Ovary (tissue), 9 donors: ENCODE measurements around the gene IPO9. TPM values are rescaled to one million over a fixed set of nuclear protein-coding genes. Genes with fewer than 3 reads are reported as not detected.

Source experiments
- DNase-seq, 5 donors: peaks; one replicate each; pipeline ENCODE4 v3.0.0-alpha.2; 2019 to 2020
- H3K27ac ChIP-seq, 2 donors: fragments of 200-600 bp; one replicate each; pipeline versions ENCODE4 v1.5.1 to v1.8.0; 2019 to 2022
- H3K27me3 ChIP-seq: fragments of 200-600 bp; one replicate; pipeline ENCODE4 v1.8.0; 2022
- H3K36me3 ChIP-seq: fragments of 200-600 bp; sonication (generic); one replicate; pipeline ENCODE4 v1.5.1; 2019
- H3K4me1 ChIP-seq: one replicate; pipeline ENCODE4 v1.8.1; 2013; ENCODE audit warnings: mild to moderate bottlenecking, moderate library complexity; ENCODE audit not compliant: insufficient read depth
- H3K4me3 ChIP-seq: fragments of 200-600 bp; sonication (generic); one replicate; pipeline ENCODE4 v1.5.1; 2017
- H3K9me3 ChIP-seq, 2 donors: fragments of 200-600 bp in 1 of 2; sonication (generic) in 1 of 2; one replicate each; pipeline versions ENCODE4 v1.5.1 to v1.8.1; 2013 to 2019; ENCODE audit warnings: mild to moderate bottlenecking in 1 of 2, moderate library complexity in 1 of 2
- EP300 ChIP-seq: sonication (generic); formaldehyde crosslinking; IDR thresholded peaks from one replicate; pipeline ENCODE4 v1.6.1; 2017; ENCODE audit warnings: antibody characterized with exemption
- POLR2A ChIP-seq: fragments of 450-650 bp; IDR thresholded peaks from one replicate; pipeline ENCODE4 v1.6.1; 2017; ENCODE audit warnings: antibody characterized with exemption, mild to moderate bottlenecking, moderate library complexity
- WGBS, 3 donors: extraction: QIAGEN DNeasy Blood & Tissue Kit in 1 of 3; methylation state at CpG; one replicate each; pipeline versions ENCODE4 v1.1.5 to v1.1.7; 2013 to 2017; 5-methylcytosine and 5-hydroxymethylcytosine counted together
- intact Hi-C, 4 donors: fragments of 100-400 bp; cut with DNase I; formaldehyde crosslinking; loops; one replicate each; pipeline versions ENCODE4 v1.11.0 to v1.15.1; 2022 to 2023
- polyA plus RNA-seq, 2 donors: library from polyadenylated mRNA; stranded (reverse); fragments of 200-250 nt in 1 of 2; fragments of 350-450 nt in 1 of 2; fragmentation: Illumina TruSeq in 1 of 2; extraction: RNeasy Lipid Tissue Mini Kit (QIAGEN cat#74804) in 1 of 2; gene quantifications; one replicate each; pipeline ENCODE4 v1.2.3, GENCODE V29; 2013 to 2014
- total RNA-seq, 7 donors: library from RNA; depleted of rRNA in 2 of 7; stranded (reverse); fragments of >200 nt in 2 of 7; fragmentation: NEBNext Ultra II Directional in 3 of 7; extraction: Animal tissue kit (Norgen Biotek cat#: 25700) in 3 of 7; gene quantifications; one replicate each; pipeline versions ENCODE4 v1.1.0 to v1.2.4, GENCODE V29; 2016 to 2023
- TF ChIP-seq, protein P1 (sequence below), 3 donors: fragments of 450-650 bp in 2 of 3; fragments of 200-600 bp in 1 of 3; IDR thresholded peaks; one replicate each; pipeline versions ENCODE4 v1.5.1 to v1.8.0; 2016 to 2022; ENCODE audit warnings: antibody characterized with exemption in 3 of 3, mild to moderate bottlenecking in 1 of 3
- donor health status: DM: no; HTN: no; CAD: no; lungs with moderate emphysema.
- donor health status: DM: no; HTN: no; CAD: no.
- donor health status: Bipolar disorder and iron deficiency.
- donor health status: DM: yes; HTN: yes; CAD: no.
- donor health status: DM: no; HTN: no; CAD: no.
- donor health status: DM: yes; HTN: yes; CAD: no.

IPO9 gene
- total and polyA plus RNA-seq, 9 donors, result 12.9 to 43.8 (median 39.4) TPM

DNA sequence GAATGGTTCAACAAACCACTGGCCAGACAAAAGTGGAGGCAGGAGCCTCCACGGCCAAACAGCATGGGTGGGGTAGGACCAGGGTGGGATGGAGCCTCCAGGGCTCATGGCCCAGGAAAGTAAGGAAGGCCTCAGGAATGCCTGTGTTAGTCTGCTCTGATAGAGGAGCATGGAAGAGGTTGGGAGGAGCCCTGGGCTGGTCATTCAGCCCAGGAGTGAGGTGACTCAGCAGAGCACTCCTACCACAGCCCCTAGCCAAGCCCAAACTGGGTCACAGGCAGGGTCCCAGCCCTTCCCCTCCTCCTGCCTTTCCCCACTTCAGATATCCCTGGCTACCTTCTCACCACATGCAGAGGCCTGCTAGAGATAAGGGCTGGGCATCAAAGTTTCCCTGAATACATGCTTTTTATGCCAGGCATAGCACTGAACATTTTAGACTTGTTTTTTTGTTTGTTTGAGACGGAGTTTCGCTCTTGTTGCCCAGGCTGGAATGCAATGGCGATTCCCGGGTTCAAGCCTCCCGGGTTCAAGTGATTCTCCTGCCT, 56.6 kb downstream of the IPO9 start:
- intact Hi-C loops, result loop anchor here in 1 of 4 donors (5.0 kb wide), 1 partner anchor 1267 kb away; no protein-coding TSS in a partner anchor
- 70 to 73% (median 73%) methylated on average over 6 of the region's 6 CpGs for WGBS, 3 donors
- TF ChIP-seq, protein P1, sequence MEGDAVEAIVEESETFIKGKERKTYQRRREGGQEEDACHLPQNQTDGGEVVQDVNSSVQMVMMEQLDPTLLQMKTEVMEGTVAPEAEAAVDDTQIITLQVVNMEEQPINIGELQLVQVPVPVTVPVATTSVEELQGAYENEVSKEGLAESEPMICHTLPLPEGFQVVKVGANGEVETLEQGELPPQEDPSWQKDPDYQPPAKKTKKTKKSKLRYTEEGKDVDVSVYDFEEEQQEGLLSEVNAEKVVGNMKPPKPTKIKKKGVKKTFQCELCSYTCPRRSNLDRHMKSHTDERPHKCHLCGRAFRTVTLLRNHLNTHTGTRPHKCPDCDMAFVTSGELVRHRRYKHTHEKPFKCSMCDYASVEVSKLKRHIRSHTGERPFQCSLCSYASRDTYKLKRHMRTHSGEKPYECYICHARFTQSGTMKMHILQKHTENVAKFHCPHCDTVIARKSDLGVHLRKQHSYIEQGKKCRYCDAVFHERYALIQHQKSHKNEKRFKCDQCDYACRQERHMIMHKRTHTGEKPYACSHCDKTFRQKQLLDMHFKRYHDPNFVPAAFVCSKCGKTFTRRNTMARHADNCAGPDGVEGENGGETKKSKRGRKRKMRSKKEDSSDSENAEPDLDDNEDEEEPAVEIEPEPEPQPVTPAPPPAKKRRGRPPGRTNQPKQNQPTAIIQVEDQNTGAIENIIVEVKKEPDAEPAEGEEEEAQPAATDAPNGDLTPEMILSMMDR (IDR thresholded peaks at IDR 0.05), result no peak
- TF ChIP-seq POLR2A, result no peak
- no peak for TF ChIP-seq EP300
- Histone ChIP-seq H3K4me3 (no peak overlapping the region), H3K27me3 (no peaks in the 10 kb centered on the region), H3K27ac (no peak overlapping the region), H3K9me3 (no peaks in the 10 kb centered on the region), H3K36me3 (no peaks in the 10 kb centered on the region), H3K4me1 (peaks cover 25% of the 10 kb centered on the region)
- peak in 1 of 5 donors; percentile 31 for DNase-seq

DNA sequence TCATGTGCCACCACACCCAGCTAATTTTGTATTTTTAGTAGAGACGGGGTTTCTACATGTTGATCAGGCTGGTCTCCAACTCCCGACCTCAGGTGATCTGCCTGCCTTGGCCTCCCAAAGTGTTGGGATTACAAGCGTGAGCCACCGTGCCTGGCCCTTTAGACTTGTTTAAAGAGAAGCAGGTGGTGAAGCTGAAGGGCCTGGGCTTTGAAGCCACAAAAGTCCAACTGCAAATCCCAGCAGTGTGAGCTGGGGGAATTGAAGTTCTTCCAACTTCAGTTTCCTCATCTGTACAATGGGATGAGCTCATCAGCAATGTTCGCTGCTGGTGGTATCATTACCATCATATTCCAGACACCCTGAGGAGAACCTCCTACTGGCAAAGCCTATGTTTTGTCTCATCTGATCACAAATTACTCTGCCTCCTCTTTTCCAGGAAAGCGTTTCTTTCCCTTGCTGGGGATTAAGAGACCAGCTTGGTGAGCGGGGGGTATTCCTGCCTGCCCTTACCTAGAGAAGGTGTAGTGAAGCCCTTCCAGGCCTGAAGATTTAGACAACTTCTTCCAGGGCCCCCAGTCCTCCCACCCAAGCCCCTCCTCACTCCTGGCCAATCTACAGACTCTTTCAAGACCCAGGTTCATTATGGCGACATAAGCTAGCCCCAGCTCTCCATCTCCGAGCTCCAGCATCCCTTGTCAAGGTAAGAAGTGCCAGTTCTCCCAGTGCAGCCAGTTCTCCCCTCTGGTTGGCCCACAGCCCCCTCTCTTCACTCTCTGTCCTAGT, 57.3 kb downstream of the IPO9 start:
- intact Hi-C loops, result loop anchor here in 1 of 4 donors (5.0 kb wide), 1 partner anchor 1266 kb away; no protein-coding TSS in a partner anchor
- Histone ChIP-seq H3K27ac (no peak overlapping the region), H3K4me1 (peaks cover 25% of the 10 kb centered on the region), H3K27me3 (no peaks in the 10 kb centered on the region), H3K4me3 (no peak overlapping the region), H3K36me3 (no peaks in the 10 kb centered on the region), H3K9me3 (no peaks in the 10 kb centered on the region)
- no peak for TF ChIP-seq POLR2A
- TF ChIP-seq EP300, result no peak
- TF ChIP-seq, protein P1 (IDR thresholded peaks at IDR 0.05), result no peak
- DNase-seq, result peak in 1 of 5 donors; percentile 14
- 82 to 87% (median 82%) methylated on average over 9 of the region's 9 CpGs for WGBS, 3 donors

DNA sequence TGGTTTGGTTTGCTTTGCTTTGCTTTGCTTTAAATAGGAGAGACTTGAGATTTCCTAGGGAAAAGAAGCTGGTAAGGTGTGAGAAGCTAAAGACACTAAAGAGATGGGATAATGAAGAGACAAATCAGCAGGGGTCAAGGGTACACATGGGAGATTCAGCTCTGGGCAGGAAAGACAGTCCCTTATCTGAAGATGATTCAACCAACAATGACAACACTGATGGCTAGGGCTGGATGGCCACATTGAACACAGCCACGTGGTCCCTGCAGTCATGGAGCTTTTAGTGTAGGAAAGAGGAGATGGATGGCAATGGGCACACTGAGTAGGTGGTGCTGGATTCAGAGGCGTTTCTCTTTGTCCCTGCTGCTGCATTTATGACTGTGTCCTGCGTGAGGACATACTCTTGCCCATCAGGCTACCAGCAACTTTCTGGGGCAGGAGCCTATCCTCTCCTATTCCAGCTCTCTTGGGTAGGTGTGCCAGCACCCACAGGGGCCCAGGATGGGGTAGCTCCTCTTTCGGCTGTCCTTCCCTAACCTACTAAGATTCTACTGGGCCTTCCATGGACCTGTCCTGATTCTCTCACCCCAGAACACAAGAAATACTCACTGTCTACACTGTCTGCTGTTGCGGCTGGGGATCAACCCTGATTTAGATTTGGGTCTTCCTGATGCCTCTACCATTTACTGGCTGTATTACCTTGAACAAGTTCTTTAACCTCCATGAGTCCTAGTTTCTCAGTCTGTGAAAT, 58.3 kb downstream of the IPO9 start:
- Histone ChIP-seq H3K27ac (no peak overlapping the region), H3K4me3 (no peak overlapping the region), H3K36me3 (no peaks in the 10 kb centered on the region), H3K9me3 (no peaks in the 10 kb centered on the region), H3K4me1 (peaks cover 25% of the 10 kb centered on the region), H3K27me3 (no peaks in the 10 kb centered on the region)
- 79 to 87% (median 82%) methylated on average over 5 of the region's 5 CpGs for WGBS, 3 donors
- DNase-seq, result peak in 1 of 5 donors; percentile 8
- no peak for TF ChIP-seq POLR2A
- TF ChIP-seq EP300, result no peak
- TF ChIP-seq, protein P1 (IDR thresholded peaks at IDR 0.05), result no peak
- intact Hi-C loops, result loop anchor here in 1 of 4 donors (5.0 kb wide), 1 partner anchor 1265 kb away; no protein-coding TSS in a partner anchor
